Neural crest cell (in vitro differentiated cells): ENCODE data around the gene CISTR. TPM values are rescaled to one million over a fixed set of nuclear protein-coding genes. Genes with fewer than 3 reads are reported as not detected.

ENCODE experiments used
- DNase-seq: peaks from one replicate; pipeline ENCODE4 v3.0.0; 2021; ENCODE audit warnings: low read depth, mixed read lengths, low spot score
- H3K27ac Mint-ChIP-seq: one replicate; pipeline ENCODE4 v1.8.0; 2021; ENCODE audit warnings: mild to moderate bottlenecking, mixed read lengths; ENCODE audit not compliant: unreplicated experiment
- H3K27me3 Mint-ChIP-seq: 2 replicates; pipeline ENCODE4 v1.8.0; 2021; ENCODE audit warnings: low read depth, mild to moderate bottlenecking, mixed read lengths
- H3K36me3 Mint-ChIP-seq: 2 replicates; pipeline ENCODE4 v1.8.0; 2021; ENCODE audit warnings: low read depth, mild to moderate bottlenecking, mixed read lengths
- H3K4me1 Mint-ChIP-seq: 2 replicates; pipeline ENCODE4 v1.8.0; 2021; ENCODE audit warnings: mixed read lengths
- H3K4me3 Mint-ChIP-seq: one replicate; pipeline ENCODE4 v1.8.0; 2021; ENCODE audit warnings: mild to moderate bottlenecking, mixed read lengths
- H3K9me3 Mint-ChIP-seq: 2 replicates; pipeline ENCODE4 v1.8.0; 2021; ENCODE audit warnings: mixed read lengths
- total RNA-seq: library from RNA; stranded (reverse); gene quantifications from 2 replicates; pipeline ENCODE4 v1.2.1, GENCODE V29; 2021
- TF ChIP-seq, protein P1 (sequence below): fragments of 200-600 bp; sonication (generic); conservative IDR thresholded peaks from 2 replicates; pipeline ENCODE4 v1.5.0; 2021; ENCODE audit warnings: antibody characterized with exemption, mild to moderate bottlenecking

CISTR gene
- total RNA-seq, 1 donor from 2014 or later, result 0.61 TPM

DNA sequence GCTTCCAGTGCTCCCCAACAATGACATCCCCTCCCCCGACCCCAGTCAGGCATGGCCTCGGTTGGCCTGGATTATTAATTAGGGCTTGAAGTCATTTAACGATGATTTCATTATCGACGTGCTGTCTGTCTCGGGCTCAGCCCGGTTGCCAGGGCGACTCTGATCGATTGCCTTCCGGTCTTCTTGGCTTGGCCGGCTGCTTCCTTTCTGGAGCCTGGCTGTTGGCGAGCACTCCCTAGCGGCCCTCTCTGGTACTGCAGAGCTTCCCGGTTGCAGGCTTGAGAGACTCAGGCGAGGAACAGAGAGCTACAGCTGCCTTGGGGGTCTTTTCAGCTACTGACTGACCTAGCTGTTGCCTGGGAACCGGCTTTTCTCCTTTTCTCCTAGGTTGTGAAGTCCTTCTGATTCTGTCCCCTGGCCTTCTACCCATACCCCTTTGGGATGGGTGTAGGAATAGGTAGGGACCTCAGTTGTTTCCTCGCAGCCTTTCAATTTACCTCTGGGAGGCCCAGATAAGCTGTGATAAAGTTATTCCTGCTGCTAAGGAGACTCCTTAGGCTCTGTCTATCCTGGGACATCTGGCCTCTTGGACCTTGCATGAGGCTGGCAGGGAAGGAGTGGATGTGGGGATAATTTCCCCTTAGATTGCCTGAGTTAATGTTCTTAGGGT, 5.5 kb upstream of the CISTR start:
- TF ChIP-seq, protein P1, sequence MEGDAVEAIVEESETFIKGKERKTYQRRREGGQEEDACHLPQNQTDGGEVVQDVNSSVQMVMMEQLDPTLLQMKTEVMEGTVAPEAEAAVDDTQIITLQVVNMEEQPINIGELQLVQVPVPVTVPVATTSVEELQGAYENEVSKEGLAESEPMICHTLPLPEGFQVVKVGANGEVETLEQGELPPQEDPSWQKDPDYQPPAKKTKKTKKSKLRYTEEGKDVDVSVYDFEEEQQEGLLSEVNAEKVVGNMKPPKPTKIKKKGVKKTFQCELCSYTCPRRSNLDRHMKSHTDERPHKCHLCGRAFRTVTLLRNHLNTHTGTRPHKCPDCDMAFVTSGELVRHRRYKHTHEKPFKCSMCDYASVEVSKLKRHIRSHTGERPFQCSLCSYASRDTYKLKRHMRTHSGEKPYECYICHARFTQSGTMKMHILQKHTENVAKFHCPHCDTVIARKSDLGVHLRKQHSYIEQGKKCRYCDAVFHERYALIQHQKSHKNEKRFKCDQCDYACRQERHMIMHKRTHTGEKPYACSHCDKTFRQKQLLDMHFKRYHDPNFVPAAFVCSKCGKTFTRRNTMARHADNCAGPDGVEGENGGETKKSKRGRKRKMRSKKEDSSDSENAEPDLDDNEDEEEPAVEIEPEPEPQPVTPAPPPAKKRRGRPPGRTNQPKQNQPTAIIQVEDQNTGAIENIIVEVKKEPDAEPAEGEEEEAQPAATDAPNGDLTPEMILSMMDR, result peak; percentile 83
- Mint-ChIP-seq H3K4me1 (peaks cover 33% of the 10 kb centered on the region), H3K9me3 (no peaks in the 10 kb centered on the region), H3K36me3 (no peaks in the 10 kb centered on the region), H3K27ac (peak overlapping the region; percentile 89), H3K27me3 (peaks cover 58% of the 10 kb centered on the region), H3K4me3 (peak overlapping the region; percentile 84)
- DNase-seq, result peak; percentile 97

DNA sequence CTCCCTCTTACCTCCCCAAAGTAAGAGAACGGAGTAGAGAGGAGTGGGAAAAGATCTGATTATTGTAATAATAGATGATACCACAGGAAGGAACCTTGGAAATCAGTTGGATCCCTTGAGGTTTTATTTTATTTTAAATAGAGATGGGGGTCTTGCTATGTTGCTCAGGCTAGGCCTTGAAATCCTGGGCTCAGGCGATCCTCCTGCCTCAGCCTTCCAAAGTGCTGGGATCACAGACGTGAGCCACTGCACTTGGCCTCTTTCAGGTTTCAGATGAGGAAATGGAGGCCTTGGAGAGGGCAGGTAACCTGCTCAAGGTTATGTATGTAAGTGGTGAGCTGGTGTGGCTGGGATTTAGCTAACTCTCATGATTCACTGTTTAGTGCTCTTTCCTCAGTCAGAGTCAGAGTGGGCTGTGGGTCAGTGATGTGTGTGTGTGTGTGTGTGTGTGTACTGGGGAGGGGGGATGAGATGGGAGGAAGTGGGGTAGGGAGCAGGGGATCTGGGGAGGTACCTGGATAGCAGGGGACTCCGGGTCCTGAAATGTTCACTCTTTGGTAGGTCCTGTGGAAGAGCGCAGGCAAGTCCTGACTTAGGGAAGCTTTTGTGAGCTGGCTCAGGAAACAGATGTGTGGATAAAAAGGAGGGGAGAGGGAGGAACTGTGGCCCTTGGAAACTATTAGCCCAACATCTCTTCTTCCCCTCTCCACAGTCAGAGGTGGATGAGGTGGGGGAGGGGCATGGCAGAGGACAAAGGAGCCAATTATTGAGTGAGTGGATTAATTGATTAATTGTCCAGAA, 4.7 kb upstream of the CISTR start:
- H3K27me3 Mint-ChIP-seq, result peaks cover 52% of the 10 kb centered on the region
- peak overlapping the region; percentile 84 for H3K4me3 Mint-ChIP-seq
- DNase-seq, result no peak
- H3K27ac Mint-ChIP-seq, result peak overlapping the region; percentile 89
- TF ChIP-seq, protein P1, result no peak
- peaks cover 33% of the 10 kb centered on the region for H3K4me1 Mint-ChIP-seq
- H3K36me3 Mint-ChIP-seq, result no peaks in the 10 kb centered on the region
- no peaks in the 10 kb centered on the region for H3K9me3 Mint-ChIP-seq

DNA sequence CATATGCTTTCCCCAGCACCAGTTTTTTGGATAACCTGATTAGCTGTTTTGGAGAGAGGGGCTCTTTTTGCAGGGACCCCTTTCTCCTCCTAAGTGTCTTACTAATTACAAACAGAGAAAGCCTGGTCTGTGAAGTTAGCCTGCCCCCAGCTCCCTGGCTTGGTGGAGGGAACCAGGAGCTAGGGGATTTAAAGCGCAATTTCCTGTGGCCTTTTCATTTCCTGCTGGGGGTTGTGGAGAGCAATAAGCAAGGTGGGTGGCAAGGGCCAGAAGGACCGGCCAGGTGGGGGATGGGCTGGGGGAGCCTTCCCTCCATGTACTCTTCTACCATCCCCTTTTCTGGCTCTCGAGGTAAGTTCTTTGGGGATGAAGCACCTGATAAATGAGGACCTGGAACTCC, 4.1 kb upstream of the CISTR start:
- Mint-ChIP-seq H3K4me1 (peaks cover 33% of the 10 kb centered on the region), H3K27ac (no peak overlapping the region), H3K27me3 (peaks cover 45% of the 10 kb centered on the region), H3K4me3 (peak overlapping the region; percentile 84), H3K9me3 (no peaks in the 10 kb centered on the region), H3K36me3 (no peaks in the 10 kb centered on the region)
- DNase-seq, result no peak
- TF ChIP-seq, protein P1, result no peak

- no peaks in the 10 kb centered on the region for H3K36me3 Mint-ChIP-seq
- H3K4me1 Mint-ChIP-seq, result peaks cover 33% of the 10 kb centered on the region
- H3K4me3 Mint-ChIP-seq, result peak overlapping the region; percentile 84
- DNase-seq, result no peak
- no peak overlapping the region for H3K27ac Mint-ChIP-seq
- H3K27me3 Mint-ChIP-seq, result peaks cover 41% of the 10 kb centered on the region
- no peaks in the 10 kb centered on the region for H3K9me3 Mint-ChIP-seq
- TF ChIP-seq, protein P1, result no peak
Measured at GRCh38 chr12:53755451-53755891, 3.7 kb upstream of the CISTR start.

DNA sequence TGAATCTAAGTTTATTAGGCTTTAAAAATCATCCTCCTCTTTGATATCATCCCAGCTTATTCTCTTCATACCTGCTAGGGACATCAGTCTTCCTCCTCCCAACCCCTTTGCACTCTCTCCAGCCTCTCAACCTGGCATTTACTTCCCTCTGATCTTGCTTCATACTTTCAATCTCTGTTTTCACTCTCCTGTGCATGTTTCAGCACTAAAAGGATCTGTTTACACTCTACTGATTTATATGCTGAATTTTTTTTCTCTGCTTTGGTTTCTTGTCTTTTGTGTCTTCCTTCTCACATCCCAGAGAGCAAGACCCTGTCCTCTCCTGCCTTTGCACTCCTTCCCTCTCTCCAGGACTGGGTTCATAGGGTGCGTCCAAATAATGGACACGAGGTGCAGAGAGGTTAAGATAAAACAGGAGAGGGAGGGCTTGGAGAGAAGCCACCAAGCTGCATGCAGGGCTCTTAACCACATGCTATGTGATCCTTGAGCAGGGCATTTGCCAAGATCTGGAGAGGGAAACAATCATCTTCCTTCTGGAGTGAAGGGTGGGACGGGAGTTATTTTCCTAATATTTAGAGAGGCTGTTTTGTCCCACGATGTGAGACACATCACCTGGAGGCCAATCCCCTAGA, 3.0 kb upstream of the CISTR start:
- Mint-ChIP-seq H3K9me3 (no peaks in the 10 kb centered on the region), H3K36me3 (no peaks in the 10 kb centered on the region), H3K4me3 (no peak overlapping the region), H3K27ac (no peak overlapping the region), H3K4me1 (peaks cover 33% of the 10 kb centered on the region), H3K27me3 (peaks cover 35% of the 10 kb centered on the region)
- DNase-seq, result no peak
- TF ChIP-seq, protein P1, result no peak
